Thoracic aorta (tissue), 2 donors: ENCODE measurements around the gene CPNE2. TPM values are rescaled to one million over a fixed set of nuclear protein-coding genes. Genes with fewer than 3 reads are reported as not detected.

ENCODE experiments used
- ATAC-seq: fragments of 150-250 bp; one replicate; pipeline ENCODE4 v1.8.0; 2017; ENCODE audit warnings: low read depth; ENCODE audit not compliant: insufficient number of reproducible peaks, low FRiP score
- DNase-seq: peaks from one replicate; pipeline ENCODE4 v3.0.0-alpha.2; 2020; ENCODE audit warnings: low spot score
- H3K27ac ChIP-seq, 2 donors: fragments of 200-600 bp; sonication (generic); 1 replicate in 1 of 2; 2 replicates in 1 of 2; pipeline ENCODE4 v1.5.1; 2016; ENCODE audit warnings: mild to moderate bottlenecking in 2 of 2, moderate library complexity in 2 of 2
- H3K27me3 ChIP-seq: fragments of 200-600 bp; sonication (generic); replicated peaks from 2 replicates; pipeline ENCODE4 v1.6.0; 2016; ENCODE audit warnings: mild to moderate bottlenecking; ENCODE audit not compliant: insufficient read depth
- H3K36me3 ChIP-seq: fragments of 200-600 bp; sonication (generic); one replicate; pipeline ENCODE4 v1.5.1; 2016
- H3K4me1 ChIP-seq, 2 donors: fragments of 200-600 bp; sonication (generic); 1 replicate in 1 of 2; 2 replicates in 1 of 2; pipeline versions ENCODE4 v1.5.1 to v1.6.0; 2016; ENCODE audit warnings: low read depth in 2 of 2, mild to moderate bottlenecking in 1 of 2; ENCODE audit not compliant: control insufficient read depth in 1 of 2
- H3K4me3 ChIP-seq: fragments of 200-600 bp; sonication (generic); 2 replicates; pipeline ENCODE4 v1.5.1; 2016; ENCODE audit warnings: mild to moderate bottlenecking
- H3K9me3 ChIP-seq: fragments of 200-600 bp; sonication (generic); 2 replicates; pipeline ENCODE4 v1.5.1; 2016
- CTCF ChIP-seq: fragments of 200-600 bp; sonication (generic); IDR thresholded peaks from one replicate; pipeline ENCODE4 v1.5.1; 2019; ENCODE audit warnings: antibody characterized with exemption
- total RNA-seq, 2 donors: library from RNA; depleted of rRNA; stranded (reverse); fragments of >200 nt; gene quantifications; one replicate each; pipeline versions ENCODE4 v1.1.0 to v1.2.3, GENCODE V29; 2016

The CPNE2 gene
- total RNA-seq, 2 donors from 2014 or later: 28.3 to 47.4 TPM

- Histone ChIP-seq H3K27me3 (no peaks in the 10 kb centered on the region), H3K4me1 (peaks cover 0 to 9% of the 10 kb centered on the region in 2 donors), H3K36me3 (peaks cover 5% of the 10 kb centered on the region), H3K27ac (no peak overlapping the region), H3K9me3 (no peaks in the 10 kb centered on the region), H3K4me3 (no peak overlapping the region)
- DNase-seq (no peak), ATAC-seq (no peak)
- TF ChIP-seq CTCF: no peak
These were observed 44.3 kb upstream of the CPNE2 start for GRCh38 chr16:57048095-57048494.

- peaks cover 0 to 9% of the 10 kb centered on the region in 2 donors for H3K4me1 ChIP-seq
- no peaks in the 10 kb centered on the region for H3K36me3 ChIP-seq
- H3K27ac ChIP-seq: no peak overlapping the region
- DNase-seq (no peak), ATAC-seq (no peak)
- no peaks in the 10 kb centered on the region for H3K9me3 ChIP-seq
- TF ChIP-seq CTCF: no peak
- no peaks in the 10 kb centered on the region for H3K27me3 ChIP-seq
- no peak overlapping the region for H3K4me3 ChIP-seq
These were observed 42.7 kb upstream of the CPNE2 start for GRCh38 chr16:57049678-57050077.

GRCh38 chr16:57051696-57052228 is 40.6 kb upstream of the CPNE2 start:
- Histone ChIP-seq H3K36me3 (no peaks in the 10 kb centered on the region), H3K27ac (no peak overlapping the region)
- no peak for TF ChIP-seq CTCF

GRCh38 chr16:57053206-57053605 is 39.2 kb upstream of the CPNE2 start:
- H3K9me3 ChIP-seq: no peaks in the 10 kb centered on the region
- no peaks in the 10 kb centered on the region for H3K4me1 ChIP-seq
- H3K27ac ChIP-seq: no peak overlapping the region
- ATAC-seq (no peak), DNase-seq (no peak)
- no peaks in the 10 kb centered on the region for H3K36me3 ChIP-seq
- H3K4me3 ChIP-seq: no peak overlapping the region
- no peak for TF ChIP-seq CTCF
- no peaks in the 10 kb centered on the region for H3K27me3 ChIP-seq

More at GRCh38 chr16:57051696-57052228, 40.6 kb upstream of the CPNE2 start:
- no peak for DNase-seq
- no peak overlapping the region for H3K4me3 ChIP-seq
- no peaks in the 10 kb centered on the region for H3K27me3 ChIP-seq
- H3K9me3 ChIP-seq: no peaks in the 10 kb centered on the region
- no peak for ATAC-seq
- no peaks in the 10 kb centered on the region for H3K4me1 ChIP-seq

- H3K36me3 ChIP-seq: no peaks in the 10 kb centered on the region
- no peaks in the 10 kb centered on the region for H3K9me3 ChIP-seq
- ATAC-seq (no peak), DNase-seq (no peak)
- H3K4me3 ChIP-seq: no peak overlapping the region
- TF ChIP-seq CTCF: no peak
- no peaks in the 10 kb centered on the region for H3K27me3 ChIP-seq
- no peaks in the 10 kb centered on the region for H3K4me1 ChIP-seq
- H3K27ac ChIP-seq: no peak overlapping the region
These were observed 38.0 kb upstream of the CPNE2 start for GRCh38 chr16:57054338-57054737.
